CD4-positive, alpha-beta memory T cell (primary cell): Measurements from ENCODE around the gene MCM9. TPM values are rescaled to one million over a fixed set of nuclear protein-coding genes. Genes with fewer than 3 reads are reported as not detected.

Experiments used
- CTCF ChIA-PET: fragments of 350-600 bp; sonication (Branson Sonifier 250); formaldehyde crosslinking; loops from one replicate; lab custom pipeline; 2021; ENCODE audit warnings: inconsistent platforms; ENCODE audit not compliant: partially characterized antibody; lab: Charles Lee
- POLR2A ChIA-PET: fragments of 350-600 bp; sonication (Branson Sonifier 250); formaldehyde crosslinking; loops from one replicate; lab custom pipeline; 2021; ENCODE audit not compliant: partially characterized antibody; lab: Charles Lee
- DNase-seq, 5 donors: peaks; one replicate each; pipeline versions ENCODE4 v3.0.0 to v3.0.0-alpha.2; 2020 to 2022; ENCODE audit warnings: mixed read lengths in 1 of 5
- H3K27ac ChIP-seq: one replicate; pipeline ENCODE4 v1.7.0; 2013; ENCODE audit warnings: low read depth, low read length
- H3K27me3 ChIP-seq: 2 replicates; pipeline ENCODE4 v1.7.0; 2013; ENCODE audit warnings: mild to moderate bottlenecking, low read length, moderate library complexity; ENCODE audit not compliant: insufficient read depth
- H3K36me3 ChIP-seq: 2 replicates; pipeline ENCODE4 v1.7.0; 2013; ENCODE audit warnings: mild to moderate bottlenecking, low read length, moderate library complexity; ENCODE audit not compliant: insufficient read depth
- H3K4me1 ChIP-seq: 2 replicates; pipeline ENCODE4 v1.7.0; 2013; ENCODE audit warnings: mild to moderate bottlenecking, low read length, moderate library complexity; ENCODE audit not compliant: insufficient read depth
- H3K4me3 ChIP-seq, 2 donors: one replicate each; pipeline ENCODE4 v1.7.0; 2013; ENCODE audit warnings: low read length in 2 of 2, mild to moderate bottlenecking in 1 of 2
- H3K9me3 ChIP-seq, 2 donors: one replicate each; pipeline ENCODE4 v1.7.0; 2013; ENCODE audit warnings: low read length in 2 of 2, control low read depth in 1 of 2; ENCODE audit not compliant: control insufficient read depth in 1 of 2
- H3K27ac Mint-ChIP-seq, 7 donors: one replicate each; pipeline ENCODE4 v1.8.0; 2020 to 2021; ENCODE audit warnings: mixed read lengths in 7 of 7, mild to moderate bottlenecking in 6 of 7, inconsistent platforms in 3 of 7, moderate library complexity in 3 of 7
- H3K27me3 Mint-ChIP-seq, 2 donors: one replicate each; pipeline ENCODE4 v1.8.0; 2020 to 2021; ENCODE audit warnings: mixed read lengths in 2 of 2
- H3K36me3 Mint-ChIP-seq, 2 donors: one replicate each; pipeline ENCODE4 v1.8.0; 2020 to 2021; ENCODE audit warnings: mixed read lengths in 2 of 2, inconsistent platforms in 1 of 2, mild to moderate bottlenecking in 1 of 2
- H3K4me1 Mint-ChIP-seq, 4 donors: one replicate each; pipeline ENCODE4 v1.8.0; 2020 to 2021; ENCODE audit warnings: mixed read lengths in 4 of 4, mild to moderate bottlenecking in 1 of 4
- H3K4me3 Mint-ChIP-seq, 8 donors: one replicate each; pipeline ENCODE4 v1.8.0; 2020 to 2021; ENCODE audit warnings: mixed read lengths in 8 of 8, mild to moderate bottlenecking in 7 of 8, moderate library complexity in 6 of 8, inconsistent platforms in 3 of 8
- H3K9me3 Mint-ChIP-seq, 8 donors: one replicate each; pipeline ENCODE4 v1.8.0; 2020 to 2021; ENCODE audit warnings: mixed read lengths in 8 of 8, mild to moderate bottlenecking in 5 of 8, inconsistent platforms in 3 of 8, moderate library complexity in 1 of 8
- intact Hi-C: fragments of 100-400 bp; cut with micrococcal nuclease; formaldehyde crosslinking; loops from one replicate; pipeline ENCODE4 v1.15.1; 2023
- polyA plus RNA-seq, 2 donors: library from polyadenylated mRNA; unstranded; fragments of 300-500 nt; fragmentation: Illumina TruSeq; gene quantifications; one replicate each; pipeline ENCODE4 v1.2.3, GENCODE V29; 2021
- total RNA-seq, 2 experiments: library from RNA; stranded (reverse); gene quantifications; one replicate each; pipeline ENCODE4 v1.2.3, GENCODE V29; 2021

MCM9 gene
- total and polyA plus RNA-seq, 4 experiments from 2014 or later, result 11.2 to 36.6 (median 24.5) TPM

DNA sequence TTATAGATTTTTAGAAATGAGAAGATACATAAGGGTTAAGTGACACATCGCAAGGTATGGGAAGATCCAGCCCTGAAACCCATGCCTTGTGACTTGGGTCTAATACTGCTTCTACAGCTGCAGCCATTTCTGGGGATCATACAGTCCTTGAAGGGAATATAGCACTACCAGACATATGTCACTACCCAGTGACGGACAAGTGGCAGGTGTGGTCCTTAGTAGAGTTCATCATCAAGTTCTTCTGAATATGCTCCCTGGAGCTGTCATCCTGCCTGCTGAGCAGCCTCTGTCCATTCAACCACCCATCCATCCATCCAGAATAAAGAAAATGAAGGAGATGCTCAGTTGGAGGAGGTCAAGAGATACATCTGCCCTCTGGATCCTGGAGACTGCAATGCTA is 159.6 kb downstream of the MCM9 start:
- Histone ChIP-seq H3K36me3 (no peaks in the 10 kb centered on the region), H3K27ac (no peak overlapping the region), H3K4me3 (no peak overlapping the region), H3K27me3 (no peaks in the 10 kb centered on the region), H3K4me1 (peaks cover 21% of the 10 kb centered on the region), H3K9me3 (no peaks in the 10 kb centered on the region)
- intact Hi-C loops, result no loop called here
- H3K36me3 Mint-ChIP-seq, result no peaks in the 10 kb centered on the region
- no peak for DNase-seq
- CTCF ChIA-PET, result interaction anchor here (0.7 to 8.4 kb wide), 17 partner anchors 9 to 218 kb away, joined by 3 to 72 read pairs (median 6); no protein-coding TSS in a partner anchor
- H3K4me1 Mint-ChIP-seq, result peaks cover 17 to 27% (median 21%) of the 10 kb centered on the region in 4 donors
- H3K4me3 Mint-ChIP-seq, result no peak overlapping the region
- H3K27ac Mint-ChIP-seq, result no peak overlapping the region
- POLR2A ChIA-PET, result interaction anchor here (1.0 to 1.8 kb wide), 2 partner anchors 25 to 66 kb away, joined by 4 to 12 read pairs; no protein-coding TSS in a partner anchor
- H3K9me3 Mint-ChIP-seq, result no peaks in the 10 kb centered on the region
- no peaks in the 10 kb centered on the region for H3K27me3 Mint-ChIP-seq

- H3K9me3 Mint-ChIP-seq, result no peaks in the 10 kb centered on the region
- no peaks in the 10 kb centered on the region for H3K36me3 Mint-ChIP-seq
- intact Hi-C loops, result no loop called here
- Histone ChIP-seq H3K9me3 (no peaks in the 10 kb centered on the region), H3K27ac (no peak overlapping the region), H3K36me3 (no peaks in the 10 kb centered on the region), H3K4me3 (no peak overlapping the region), H3K27me3 (no peaks in the 10 kb centered on the region), H3K4me1 (peaks cover 21% of the 10 kb centered on the region)
- H3K4me3 Mint-ChIP-seq, result no peak overlapping the region
- peak overlapping the region in 1 of 7 donors; percentile 17 for H3K27ac Mint-ChIP-seq
- no peak for DNase-seq
- H3K27me3 Mint-ChIP-seq, result no peaks in the 10 kb centered on the region
- CTCF ChIA-PET, result interaction anchor here (0.9 to 8.4 kb wide), 6 partner anchors 14 to 210 kb away, joined by 4 to 72 read pairs (median 34); no protein-coding TSS in a partner anchor
- peaks cover 20 to 33% (median 26%) of the 10 kb centered on the region in 4 donors for H3K4me1 Mint-ChIP-seq
- POLR2A ChIA-PET, result no interaction called here
These were observed 160.4 kb downstream of the MCM9 start for GRCh38 chr6:118774581-118774980.

DNA sequence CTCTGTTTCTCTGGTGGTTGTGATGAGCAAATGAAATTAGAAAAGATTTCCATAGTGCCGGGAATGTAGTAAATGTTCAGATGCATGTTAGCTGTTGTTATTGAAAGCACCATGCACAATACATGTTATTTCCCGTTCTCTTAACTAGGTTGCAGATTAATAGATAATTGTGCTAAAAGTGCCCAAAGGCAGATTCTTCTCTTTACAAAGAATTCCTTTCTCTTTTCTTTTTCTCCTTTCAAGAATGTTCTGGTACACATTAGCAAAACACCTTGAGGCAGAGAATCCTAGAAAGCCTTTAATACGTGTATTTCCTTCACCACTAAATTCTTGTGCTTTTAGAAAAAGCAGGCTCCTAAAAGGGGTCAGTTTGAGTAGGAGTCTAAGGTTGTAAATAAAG is 162.1 kb downstream of the MCM9 start:
- no peak overlapping the region for H3K4me3 Mint-ChIP-seq
- Histone ChIP-seq H3K4me3 (no peak overlapping the region), H3K27me3 (no peaks in the 10 kb centered on the region), H3K9me3 (no peaks in the 10 kb centered on the region), H3K27ac (no peak overlapping the region), H3K4me1 (peaks cover 31% of the 10 kb centered on the region), H3K36me3 (no peaks in the 10 kb centered on the region)
- H3K36me3 Mint-ChIP-seq, result no peaks in the 10 kb centered on the region
- no peak overlapping the region for H3K27ac Mint-ChIP-seq
- ChIA-PET CTCF (interaction anchor here (0.7 to 8.4 kb wide), 5 partner anchors 12 to 208 kb away, joined by 3 to 72 read pairs (median 7); no protein-coding TSS in a partner anchor), POLR2A (no interaction called here)
- intact Hi-C loops, result no loop called here
- H3K27me3 Mint-ChIP-seq, result no peaks in the 10 kb centered on the region
- peaks cover 26 to 39% (median 33%) of the 10 kb centered on the region in 4 donors for H3K4me1 Mint-ChIP-seq
- no peaks in the 10 kb centered on the region for H3K9me3 Mint-ChIP-seq
- no peak for DNase-seq

DNA sequence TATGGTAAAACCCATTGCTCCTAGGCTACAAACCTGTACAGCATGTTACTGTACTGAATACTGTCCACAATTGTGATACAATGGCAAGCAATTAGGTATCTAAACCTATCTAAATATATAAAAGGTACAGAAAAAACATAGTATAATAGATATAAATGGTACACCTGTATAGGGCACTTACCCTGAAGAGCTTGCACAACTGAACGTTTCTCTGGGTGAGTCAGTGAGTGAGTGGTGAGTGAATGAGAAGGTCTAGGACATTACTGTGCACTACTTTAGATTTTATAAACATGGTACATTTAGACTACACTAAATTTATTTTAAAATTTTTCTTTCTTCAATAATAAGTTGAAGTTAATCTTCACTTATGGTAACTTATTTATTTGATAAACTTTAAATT is 163.7 kb downstream of the MCM9 start:
- H3K4me3 ChIP-seq, result no peak overlapping the region
- no peak overlapping the region for H3K27ac Mint-ChIP-seq

DNA sequence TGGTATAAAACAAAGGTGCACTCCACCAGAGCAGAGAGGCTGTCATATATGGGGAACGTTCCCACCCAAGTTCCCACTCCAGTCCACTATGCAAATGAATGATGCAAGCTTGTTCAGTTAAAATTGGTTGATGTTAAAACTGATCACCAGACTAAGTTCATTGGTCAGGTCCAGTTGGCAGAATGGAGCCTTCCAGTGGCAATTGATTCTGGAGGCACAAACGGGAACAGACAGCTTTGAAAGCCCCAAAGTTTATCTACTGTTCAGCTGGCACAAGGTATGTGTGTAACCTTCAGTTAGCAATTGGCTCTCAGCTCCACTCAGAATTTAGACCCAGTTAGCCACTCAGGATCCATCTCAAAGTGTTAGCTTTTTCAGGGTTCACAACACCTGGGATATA is 164.1 kb downstream of the MCM9 start:
- H3K27me3 Mint-ChIP-seq, result no peaks in the 10 kb centered on the region
- H3K4me1 Mint-ChIP-seq, result peaks cover 13 to 31% (median 23%) of the 10 kb centered on the region in 4 donors
- H3K36me3 Mint-ChIP-seq, result no peaks in the 10 kb centered on the region
- Histone ChIP-seq H3K9me3 (no peaks in the 10 kb centered on the region), H3K27me3 (no peaks in the 10 kb centered on the region), H3K27ac (no peak overlapping the region), H3K4me3 (no peak overlapping the region), H3K36me3 (no peaks in the 10 kb centered on the region), H3K4me1 (peaks cover 18% of the 10 kb centered on the region)
- no peak overlapping the region for H3K27ac Mint-ChIP-seq
- CTCF ChIA-PET, result interaction anchor here (0.7 to 3.2 kb wide), 6 partner anchors 9 to 205 kb away, joined by 3 to 9 read pairs (median 6); no protein-coding TSS in a partner anchor
- POLR2A ChIA-PET, result interaction anchor here (0.9 to 1.5 kb wide), 4 partner anchors 29 to 74 kb away, joined by 3 to 4 read pairs (median 4); no protein-coding TSS in a partner anchor
- no peaks in the 10 kb centered on the region for H3K9me3 Mint-ChIP-seq
- no peak overlapping the region for H3K4me3 Mint-ChIP-seq
- intact Hi-C loops, result no loop called here
- no peak for DNase-seq

More for the DNA sequence above, 163.7 kb downstream of the MCM9 start:
- intact Hi-C loops, result no loop called here
- Mint-ChIP-seq H3K4me3 (no peak overlapping the region), H3K36me3 (no peaks in the 10 kb centered on the region), H3K27me3 (no peaks in the 10 kb centered on the region), H3K4me1 (peaks cover 13 to 32% (median 23%) of the 10 kb centered on the region in 4 donors), H3K9me3 (no peaks in the 10 kb centered on the region)
- Histone ChIP-seq H3K36me3 (no peaks in the 10 kb centered on the region), H3K27ac (no peak overlapping the region), H3K27me3 (no peaks in the 10 kb centered on the region), H3K9me3 (no peaks in the 10 kb centered on the region), H3K4me1 (peaks cover 18% of the 10 kb centered on the region)
- CTCF ChIA-PET, result interaction anchor here (0.7 to 2.3 kb wide), 6 partner anchors 8 to 122 kb away, joined by 3 to 7 read pairs (median 4); no protein-coding TSS in a partner anchor
- POLR2A ChIA-PET, result interaction anchor here (0.9 to 1.5 kb wide), 5 partner anchors 29 to 75 kb away, joined by 3 to 4 read pairs (median 3); no protein-coding TSS in a partner anchor
- no peak for DNase-seq

DNA sequence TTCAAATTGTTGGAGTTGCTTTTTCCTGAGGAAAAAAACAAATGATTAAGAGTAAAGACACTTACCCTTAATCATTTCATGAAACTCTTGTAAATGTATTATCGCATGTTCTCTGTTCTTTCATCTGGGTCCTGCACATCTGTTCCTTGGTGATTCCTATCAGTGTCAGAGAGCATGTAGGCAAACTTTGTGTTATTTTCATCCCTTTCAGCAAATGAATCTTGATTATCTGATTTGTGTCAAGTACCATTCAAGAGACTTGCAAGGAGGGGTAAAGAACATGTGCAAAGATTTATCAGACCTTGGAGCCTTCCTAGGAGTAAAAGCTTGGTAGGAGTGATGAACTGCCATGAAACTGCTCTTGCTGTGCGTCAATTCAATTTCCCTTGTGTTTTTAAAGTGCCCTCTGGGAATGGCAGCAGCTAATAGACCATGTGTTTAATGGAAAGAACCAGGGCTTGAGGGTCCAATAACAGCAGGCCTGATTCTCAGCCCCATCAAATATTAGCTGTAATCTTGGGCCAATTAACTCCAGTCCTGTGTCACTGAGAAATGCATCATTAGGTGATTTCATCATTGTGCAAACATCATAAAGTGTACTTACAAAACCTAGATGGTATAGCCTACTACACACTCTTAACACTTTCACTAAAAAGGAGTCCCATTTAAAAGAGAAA is 164.7 kb downstream of the MCM9 start:
- CTCF ChIA-PET, result interaction anchor here (0.7 to 3.2 kb wide), 7 partner anchors 9 to 205 kb away, joined by 4 to 14 read pairs (median 7); no protein-coding TSS in a partner anchor
- peaks cover 11 to 31% (median 23%) of the 10 kb centered on the region in 4 donors for H3K4me1 Mint-ChIP-seq
- H3K27me3 Mint-ChIP-seq, result no peaks in the 10 kb centered on the region
- H3K36me3 Mint-ChIP-seq, result no peaks in the 10 kb centered on the region
- Histone ChIP-seq H3K27me3 (no peaks in the 10 kb centered on the region), H3K4me3 (no peak overlapping the region), H3K4me1 (peaks cover 18% of the 10 kb centered on the region), H3K9me3 (no peaks in the 10 kb centered on the region), H3K36me3 (no peaks in the 10 kb centered on the region), H3K27ac (no peak overlapping the region)
- intact Hi-C loops, result no loop called here
- POLR2A ChIA-PET, result interaction anchor here (1.4 to 1.5 kb wide), 3 partner anchors 58 to 73 kb away, joined by 3 to 4 read pairs (median 3); no protein-coding TSS in a partner anchor
- H3K4me3 Mint-ChIP-seq, result no peak overlapping the region
- DNase-seq, result no peak
- H3K27ac Mint-ChIP-seq, result peak overlapping the region in 2 of 7 donors; percentile 46 to 48
- no peaks in the 10 kb centered on the region for H3K9me3 Mint-ChIP-seq

GRCh38 chr6:118768904-118769325 is 166.0 kb downstream of the MCM9 start:
- Histone ChIP-seq H3K27me3 (no peaks in the 10 kb centered on the region), H3K9me3 (no peaks in the 10 kb centered on the region), H3K4me1 (peaks cover 18% of the 10 kb centered on the region), H3K36me3 (no peaks in the 10 kb centered on the region), H3K27ac (peak overlapping the region; percentile 14), H3K4me3 (no peak overlapping the region)
- H3K9me3 Mint-ChIP-seq, result no peaks in the 10 kb centered on the region
- intact Hi-C loops, result loop anchor here (5.0 kb wide), 1 partner anchor 33 kb away; no protein-coding TSS in a partner anchor
- H3K4me1 Mint-ChIP-seq, result peaks cover 11 to 31% (median 23%) of the 10 kb centered on the region in 4 donors
- no peaks in the 10 kb centered on the region for H3K27me3 Mint-ChIP-seq
- POLR2A ChIA-PET, result interaction anchor here (1.0 to 1.7 kb wide), 7 partner anchors 18 to 129 kb away, joined by 3 to 7 read pairs (median 4); partner anchors contain the start of gene CEP85L
- CTCF ChIA-PET, result interaction anchor here (1.0 to 3.2 kb wide), 12 partner anchors 8 to 214 kb away, joined by 3 to 14 read pairs (median 6); no protein-coding TSS in a partner anchor
- H3K36me3 Mint-ChIP-seq, result no peaks in the 10 kb centered on the region
- peak overlapping the region in 7 of 8 donors; percentile 23 to 71 (median 48) for H3K4me3 Mint-ChIP-seq
- peak overlapping the region; percentile 74 to 89 (median 81) for H3K27ac Mint-ChIP-seq
- peak in 4 of 5 donors; percentile 21 to 31 (median 30) for DNase-seq
